ENCODE data around the gene SLA2.

- TF ChIP-seq CEBPB (IDR thresholded peaks at IDR 0.05) (no peak), CTCF (IDR thresholded peaks at IDR 0.05) (no peak), POLR2A (IDR thresholded peaks at IDR 0.05; ENCODE audit: low read length) (no peak), BCL3 (IDR thresholded peaks at IDR 0.05) (no peak), EP300 (IDR thresholded peaks at IDR 0.05) (no peak), SMC3 (IDR thresholded peaks at IDR 0.05) (no peak), JUN (IDR thresholded peaks at IDR 0.05) (no peak), BHLHE40 (IDR thresholded peaks at IDR 0.05; ENCODE audit: low read depth, low read length) (no peak), ESRRA (IDR thresholded peaks at IDR 0.05; ENCODE audit: borderline replicate concordance, low read length) (no peak)
These were observed 21.1 kb downstream of the SLA2 start for GRCh38 chr20:36624944-36625324.
